Astrocyte of the cerebellum (primary cell): ENCODE results near the gene DACH1.

Source experiments
- DNase-seq: peaks from one replicate; pipeline ENCODE4 v3.0.0-alpha.2; 2011; ENCODE audit warnings: low read depth
- H3K4me3 ChIP-seq: 2 replicates; pipeline ENCODE4 v1.5.1; 2011; ENCODE audit warnings: mild to moderate bottlenecking, low read depth, low read length, moderate library complexity
- in situ Hi-C: cut with HindIII; loops from 2 replicates; pipeline ENCODE4 v1.10.0; 2017; ENCODE audit warnings: low sequenced_read_pairs
- TF ChIP-seq, protein P1 (sequence below): IDR thresholded peaks from 2 replicates; pipeline ENCODE4 v1.5.1; 2012; ENCODE audit warnings: low read length, low read depth, moderate library complexity, mild to moderate bottlenecking; ENCODE audit errors: missing control alignments

Gene DACH1

DNA sequence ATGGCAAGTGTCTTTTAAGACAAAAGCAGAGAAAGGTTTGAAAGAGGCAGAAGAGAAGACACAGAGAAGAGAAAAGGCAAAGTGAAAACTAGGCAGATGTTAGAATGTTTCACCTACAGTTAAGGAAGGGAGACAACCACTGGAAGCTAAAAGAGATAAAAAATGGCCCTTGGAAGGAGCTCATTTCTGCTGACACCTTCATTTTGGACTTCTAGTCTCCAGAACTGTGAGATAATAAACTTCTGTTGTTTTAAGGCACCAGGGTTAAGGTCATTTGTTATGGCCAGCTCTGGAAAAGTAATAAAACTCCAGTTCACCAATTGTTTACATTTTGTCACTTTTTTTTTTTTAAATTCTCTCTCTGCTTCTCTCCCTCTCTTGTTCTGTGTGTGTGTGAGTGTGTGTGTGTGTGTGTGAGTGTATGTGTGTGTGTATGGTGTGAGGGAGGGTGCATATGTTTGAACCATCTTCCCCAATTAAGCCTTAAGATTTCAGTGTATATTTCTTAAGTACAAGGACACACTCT lies 374.6 kb downstream of the DACH1 start:
- in situ Hi-C loops, result no loop called here
- DNase-seq, result no peak
- TF ChIP-seq, protein P1, sequence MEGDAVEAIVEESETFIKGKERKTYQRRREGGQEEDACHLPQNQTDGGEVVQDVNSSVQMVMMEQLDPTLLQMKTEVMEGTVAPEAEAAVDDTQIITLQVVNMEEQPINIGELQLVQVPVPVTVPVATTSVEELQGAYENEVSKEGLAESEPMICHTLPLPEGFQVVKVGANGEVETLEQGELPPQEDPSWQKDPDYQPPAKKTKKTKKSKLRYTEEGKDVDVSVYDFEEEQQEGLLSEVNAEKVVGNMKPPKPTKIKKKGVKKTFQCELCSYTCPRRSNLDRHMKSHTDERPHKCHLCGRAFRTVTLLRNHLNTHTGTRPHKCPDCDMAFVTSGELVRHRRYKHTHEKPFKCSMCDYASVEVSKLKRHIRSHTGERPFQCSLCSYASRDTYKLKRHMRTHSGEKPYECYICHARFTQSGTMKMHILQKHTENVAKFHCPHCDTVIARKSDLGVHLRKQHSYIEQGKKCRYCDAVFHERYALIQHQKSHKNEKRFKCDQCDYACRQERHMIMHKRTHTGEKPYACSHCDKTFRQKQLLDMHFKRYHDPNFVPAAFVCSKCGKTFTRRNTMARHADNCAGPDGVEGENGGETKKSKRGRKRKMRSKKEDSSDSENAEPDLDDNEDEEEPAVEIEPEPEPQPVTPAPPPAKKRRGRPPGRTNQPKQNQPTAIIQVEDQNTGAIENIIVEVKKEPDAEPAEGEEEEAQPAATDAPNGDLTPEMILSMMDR, result no peak
- no peak overlapping the region for H3K4me3 ChIP-seq

DNA sequence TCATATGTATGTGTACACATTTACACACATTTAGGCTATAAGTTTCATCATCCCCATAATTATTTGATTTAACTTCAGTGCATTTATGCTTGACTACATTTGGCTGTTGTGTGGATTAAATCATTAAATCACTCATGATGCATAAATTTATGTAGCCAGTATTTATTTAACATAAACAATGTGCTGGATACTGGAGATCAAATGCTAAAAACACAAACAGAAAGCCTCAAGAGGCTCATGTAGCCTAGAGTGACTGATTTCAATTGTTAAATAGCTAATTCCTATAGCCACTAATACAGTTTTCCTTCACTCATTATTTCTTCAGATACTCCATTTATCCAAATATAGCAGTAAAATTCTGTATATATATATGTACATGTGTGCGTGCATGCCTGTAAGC lies 376.0 kb downstream of the DACH1 start:
- H3K4me3 ChIP-seq, result no peak overlapping the region
- TF ChIP-seq, protein P1, result no peak
- in situ Hi-C loops, result no loop called here
- no peak for DNase-seq

DNA sequence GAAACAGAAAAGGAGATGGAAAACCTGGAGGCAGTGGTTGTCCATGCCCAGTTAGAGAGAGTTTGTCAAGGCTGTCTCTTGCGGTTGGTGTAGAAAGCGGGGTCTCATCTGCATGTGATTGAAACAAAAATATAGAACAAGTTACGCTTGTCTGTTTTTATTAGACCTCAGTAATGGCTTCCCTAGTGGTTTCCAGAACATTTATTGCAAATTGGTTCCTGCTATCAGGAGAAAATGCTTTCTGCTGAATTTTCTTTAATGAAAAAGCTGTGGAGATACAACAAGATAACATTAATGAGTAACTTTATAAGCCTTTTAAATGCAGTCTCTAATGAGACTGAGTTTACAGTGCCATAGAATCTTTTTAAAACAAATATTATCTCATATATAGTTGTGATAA lies 378.0 kb downstream of the DACH1 start:
- TF ChIP-seq, protein P1, result no peak
- no peak overlapping the region for H3K4me3 ChIP-seq
- in situ Hi-C loops, result no loop called here
- DNase-seq, result no peak

DNA sequence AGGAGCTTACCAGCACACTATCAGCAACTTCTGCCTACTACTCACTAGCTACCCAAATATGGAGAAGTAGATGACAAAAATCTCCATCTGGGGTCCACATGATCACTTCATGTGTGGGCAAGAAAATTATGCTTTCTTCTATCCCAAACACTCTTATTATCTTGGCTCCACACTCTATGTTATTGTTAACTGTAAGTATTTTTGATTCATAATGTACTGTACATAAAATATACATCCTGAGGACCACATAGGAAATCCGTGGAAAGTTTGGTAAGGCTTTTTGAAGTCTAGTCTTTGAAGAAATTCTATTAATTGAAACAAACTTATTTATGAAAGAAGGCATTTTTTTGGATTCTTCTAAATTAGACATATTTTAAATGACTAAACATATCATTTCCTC lies 378.8 kb downstream of the DACH1 start:
- no peak overlapping the region for H3K4me3 ChIP-seq
- in situ Hi-C loops, result no loop called here
- TF ChIP-seq, protein P1, result no peak
- DNase-seq, result no peak

DNA sequence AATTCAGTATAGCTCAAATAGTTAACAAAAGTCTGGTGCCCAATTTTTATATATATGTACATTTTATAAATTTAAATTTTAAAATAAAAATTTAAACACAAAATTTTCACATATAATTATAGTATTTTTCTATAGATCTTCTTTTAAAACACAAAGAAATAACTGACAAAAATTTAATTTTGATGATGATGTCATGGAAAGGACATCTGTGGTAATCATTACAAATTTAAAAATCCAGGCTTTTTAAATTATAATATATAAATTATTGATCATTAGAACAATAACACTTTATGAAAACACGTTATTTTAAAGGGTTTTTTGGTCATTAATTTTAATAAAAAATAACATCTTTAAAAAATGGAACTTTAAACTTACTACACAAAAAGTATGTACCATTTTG lies 381.1 kb downstream of the DACH1 start:
- no peak overlapping the region for H3K4me3 ChIP-seq
- no peak for DNase-seq
- TF ChIP-seq, protein P1, result no peak
- in situ Hi-C loops, result no loop called here

DNA sequence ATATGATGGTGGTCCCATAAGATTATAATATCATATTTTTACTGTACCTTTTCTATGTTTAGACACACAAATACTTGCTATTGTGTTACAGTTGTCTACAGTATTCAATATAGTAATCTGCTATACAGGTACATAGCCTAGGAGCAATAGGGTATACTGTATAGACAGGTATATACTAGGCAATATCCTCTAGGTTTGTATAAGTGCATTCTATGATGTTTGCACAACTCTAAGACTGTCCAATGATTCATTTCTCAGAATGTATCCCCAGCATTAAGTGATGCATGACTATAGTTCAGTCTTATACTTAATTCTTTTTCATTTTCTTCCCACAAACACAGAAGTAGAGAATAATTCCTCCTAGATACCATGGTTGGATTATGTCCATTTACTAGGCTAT lies 383.3 kb downstream of the DACH1 start:
- DNase-seq, result no peak
- no peak overlapping the region for H3K4me3 ChIP-seq
- TF ChIP-seq, protein P1, result no peak
- in situ Hi-C loops, result no loop called here

DNA sequence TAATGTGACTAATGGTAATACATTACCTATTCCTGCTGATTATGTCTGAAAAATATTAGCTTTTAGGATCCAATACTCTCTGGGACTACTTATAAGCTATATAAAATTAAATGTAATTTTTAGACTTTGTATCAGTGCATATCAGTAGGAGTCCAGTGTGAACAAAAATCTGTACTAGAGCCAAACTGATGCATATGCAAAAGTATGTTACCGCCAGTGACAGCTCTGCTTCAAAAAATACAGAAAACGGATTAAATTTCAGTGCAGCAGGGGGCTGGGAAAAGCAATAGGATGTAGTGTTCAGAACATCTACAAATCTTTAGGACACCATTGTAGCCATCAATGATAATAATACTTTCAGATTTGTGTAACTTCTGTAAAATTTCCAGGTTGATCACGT lies 385.5 kb downstream of the DACH1 start:
- in situ Hi-C loops, result no loop called here
- DNase-seq, result no peak
- TF ChIP-seq, protein P1, result no peak
- H3K4me3 ChIP-seq, result no peak overlapping the region
